HG02642 (cell line): Measurements from ENCODE around the gene ITLN2.
"Not testable (repeated sequence)": the region's sequence is repeated elsewhere in the genome, so short reads cannot be mapped to it uniquely, and the experiment has no call there.

Source experiments
- ATAC-seq: cut with Tn5 transposase; IDR thresholded peaks from one replicate; pipeline ENCODE4 v1.9.1; 2021; ENCODE audit warnings: mild to moderate bottlenecking; ENCODE audit not compliant: unreplicated experiment, poor library complexity

ITLN2 gene

DNA sequence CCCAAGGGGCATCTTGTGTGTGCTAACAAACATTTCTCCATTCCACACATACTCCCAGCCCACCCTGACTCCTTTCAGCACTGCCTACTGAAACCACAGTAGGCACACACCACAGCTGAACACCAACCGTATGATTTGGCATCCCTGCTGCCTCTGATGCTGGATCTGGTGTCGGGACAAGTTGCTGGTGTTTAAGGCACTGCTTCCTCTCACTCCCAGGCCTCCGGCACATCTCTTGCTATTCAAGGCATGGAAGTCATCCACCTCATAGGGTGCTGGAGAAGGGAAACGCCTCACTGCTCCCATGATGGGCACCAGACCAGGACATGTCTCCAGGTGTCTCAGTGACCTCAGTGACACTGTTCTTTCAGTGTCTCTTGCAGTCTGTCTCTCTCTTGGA, 2.4 kb upstream of the ITLN2 start:
- ATAC-seq, result no peak

DNA sequence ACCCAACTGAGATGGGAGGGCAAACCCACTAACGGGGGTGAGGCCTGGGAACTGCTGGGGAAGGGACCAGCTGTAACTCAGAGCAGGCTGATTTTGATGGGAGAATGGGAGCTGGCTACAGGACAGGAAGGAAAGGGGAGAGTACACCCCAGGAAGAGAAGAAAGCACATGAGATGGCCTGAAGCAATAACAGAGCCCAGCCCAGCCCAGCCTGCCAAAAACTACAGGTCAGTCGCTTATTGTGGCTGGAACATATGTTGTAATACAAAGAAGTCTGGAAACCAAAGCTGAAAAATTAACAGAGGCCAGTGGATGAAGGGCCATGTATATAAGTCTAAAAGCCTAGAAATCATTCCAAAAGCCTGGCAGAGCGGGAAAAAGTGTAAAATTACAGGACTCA, 1.6 kb downstream of the ITLN2 start:
- no peak for ATAC-seq

DNA sequence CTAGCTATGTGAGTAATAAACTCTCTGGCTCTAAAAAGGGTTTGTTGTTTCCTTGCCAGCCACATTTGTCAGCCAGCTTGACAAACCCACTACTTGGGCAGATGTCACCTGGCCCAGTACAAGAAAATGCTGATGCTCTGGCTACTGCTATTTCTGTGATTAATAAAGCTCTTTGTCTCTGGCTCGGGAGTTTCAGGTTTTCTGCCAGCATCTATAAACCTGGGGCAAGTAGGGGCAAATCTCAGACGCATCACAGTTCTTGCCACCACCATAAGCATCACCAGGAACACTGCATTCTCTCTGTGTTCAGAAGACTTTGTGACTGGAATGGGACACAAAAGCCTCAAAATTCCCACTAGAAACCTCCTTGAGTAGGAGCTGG, 2.5 kb downstream of the ITLN2 start:
- ATAC-seq, result no peak

DNA sequence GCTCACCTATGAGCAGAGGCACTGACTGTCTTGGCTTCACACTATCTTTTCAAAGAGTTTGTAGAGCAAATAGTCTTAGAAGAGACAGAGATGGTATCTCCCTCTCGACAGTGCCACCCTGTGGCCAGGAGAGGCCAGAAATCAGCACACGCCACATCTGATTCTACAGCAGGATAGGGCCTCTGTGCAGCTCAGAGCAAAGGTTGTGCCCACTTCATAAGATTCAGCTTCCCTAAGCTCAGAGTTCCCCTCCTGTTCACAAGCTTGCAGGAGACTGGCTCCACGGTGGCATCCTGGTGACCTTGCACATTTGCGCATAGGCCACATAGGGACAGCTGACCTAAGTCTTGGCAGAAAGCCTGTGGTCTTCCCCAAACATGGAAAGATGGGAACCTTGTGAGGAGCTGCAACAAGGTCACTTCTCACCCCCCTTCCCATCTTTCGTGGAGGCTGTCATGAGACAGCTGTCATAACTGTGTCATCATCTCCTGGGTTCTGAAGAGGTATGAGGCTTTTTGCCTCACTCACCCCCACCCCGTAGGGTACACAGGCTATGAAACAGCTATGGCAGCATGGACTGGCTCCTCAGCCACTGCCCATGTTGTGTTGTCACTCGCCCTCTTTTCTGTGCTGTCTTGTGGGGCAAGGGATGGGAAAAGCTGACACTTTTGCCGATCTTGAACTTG, 3.0 kb downstream of the ITLN2 start:
- ATAC-seq, result peak; percentile 57

DNA sequence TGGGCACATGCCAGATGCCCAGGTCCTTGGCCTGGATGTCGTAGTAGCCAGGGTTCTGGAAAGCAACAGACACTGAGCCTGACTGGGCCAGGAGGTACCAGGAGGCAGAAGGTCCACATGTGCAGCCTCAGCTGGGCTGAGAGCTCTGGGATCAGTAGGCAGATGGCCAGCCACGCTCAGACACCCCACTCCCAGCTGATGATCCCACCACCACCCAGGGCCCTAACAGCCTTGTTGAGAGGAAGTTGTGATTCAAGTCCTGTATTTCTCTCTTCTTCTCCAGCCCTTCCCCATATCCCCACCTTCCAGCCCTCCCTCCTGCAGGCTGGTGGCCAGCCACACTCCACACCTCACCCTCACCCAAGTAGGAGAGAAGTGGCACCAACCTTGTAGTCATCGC, 4.0 kb downstream of the ITLN2 start:
- ATAC-seq, result no peak

DNA sequence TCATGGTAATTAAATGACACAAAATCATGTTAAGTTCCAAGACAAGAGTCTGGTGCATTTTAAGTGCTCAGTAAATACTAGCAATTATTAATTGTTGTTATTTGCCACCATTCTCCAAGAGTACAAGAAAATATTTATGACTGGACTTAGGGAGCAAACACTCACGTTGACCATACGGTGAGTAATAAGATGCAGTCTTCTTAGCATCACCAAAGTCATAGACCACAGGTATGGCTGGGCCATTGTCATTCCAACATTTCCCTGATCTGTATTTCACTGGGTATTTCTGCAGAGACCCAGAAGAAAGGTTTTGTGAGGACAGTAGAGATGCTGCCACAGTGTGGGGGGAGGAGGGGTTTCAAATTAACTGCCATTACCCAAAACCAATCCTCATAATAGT, 4.7 kb downstream of the ITLN2 start:
- ATAC-seq, result no peak

DNA sequence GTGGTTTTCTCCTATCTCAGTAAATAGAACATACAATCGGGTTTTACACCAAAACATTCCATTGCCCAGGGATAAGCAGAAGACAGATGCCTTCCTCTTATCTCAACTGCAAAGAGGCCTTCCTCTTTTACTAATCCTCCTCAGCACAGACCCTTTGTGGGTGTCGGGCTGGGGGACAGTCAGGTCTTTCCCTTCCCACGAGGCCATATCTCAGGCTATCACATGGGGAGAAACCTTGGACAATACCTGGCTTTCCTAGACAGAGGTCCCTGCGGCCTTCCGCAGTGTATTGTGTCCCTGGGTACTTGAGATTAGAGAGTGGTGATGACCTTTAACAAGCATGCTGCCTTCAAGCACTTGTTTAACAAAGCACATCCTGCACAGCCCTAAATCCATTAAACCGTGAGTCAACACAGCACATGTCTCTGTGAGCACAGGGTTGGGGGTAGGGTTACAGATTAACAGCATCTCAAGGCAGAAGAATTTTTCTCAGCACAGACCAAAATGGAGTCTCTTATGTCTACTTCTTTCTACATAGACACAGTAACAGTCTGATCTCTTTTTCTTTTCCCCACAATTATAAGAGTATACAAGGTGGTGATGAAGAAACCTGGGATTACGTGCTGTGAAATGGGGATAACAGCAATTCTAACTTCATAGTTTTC, 5.3 kb downstream of the ITLN2 start:
- ATAC-seq, result not testable (repeated sequence)

DNA sequence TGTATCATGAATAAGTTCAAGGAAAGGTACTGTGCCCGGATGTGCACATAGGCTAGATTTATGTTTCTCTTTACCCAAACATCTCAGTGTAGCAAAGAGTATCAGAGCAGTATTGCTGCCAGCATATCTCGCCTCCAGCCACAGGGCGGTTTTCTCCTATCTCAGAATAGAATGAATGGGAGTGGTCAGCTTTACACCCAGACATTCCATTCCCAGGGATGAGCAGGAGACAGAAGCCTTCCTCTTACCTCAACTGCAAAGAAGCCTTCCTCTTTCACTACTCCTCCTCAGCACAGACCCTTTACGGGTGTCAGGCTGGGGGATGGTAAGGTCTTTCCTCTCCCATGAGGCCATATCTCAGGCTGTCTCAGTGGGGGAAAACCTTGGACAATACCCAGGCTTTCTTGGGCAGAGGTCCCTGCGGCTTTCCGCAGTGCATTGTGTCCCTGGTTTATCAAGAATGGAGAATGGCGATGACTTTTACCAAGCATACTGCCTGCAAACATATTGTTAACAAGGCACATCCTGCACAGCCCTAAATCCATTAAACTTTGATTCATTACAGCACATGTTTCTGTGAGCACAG, 7.3 kb downstream of the ITLN2 start:
- ATAC-seq, result not testable (repeated sequence)

DNA sequence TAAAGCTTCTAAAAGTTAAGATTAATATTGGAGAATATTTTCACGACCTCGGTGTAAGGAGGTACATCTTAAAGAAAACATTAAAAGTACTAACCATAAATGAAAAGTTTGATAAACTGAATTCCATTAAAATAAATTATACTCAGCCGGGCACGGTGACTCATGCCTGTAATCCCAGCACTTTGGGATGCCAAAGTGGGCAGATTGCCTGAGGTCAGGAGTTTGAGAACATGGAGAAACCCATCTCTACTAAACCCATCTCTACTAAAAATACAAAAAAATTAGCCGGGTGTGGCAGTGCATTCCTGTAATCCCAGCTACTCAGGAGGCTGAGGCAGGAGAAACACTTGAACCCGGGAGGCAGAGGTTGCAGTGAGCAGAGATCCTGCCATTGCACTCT, 8.7 kb downstream of the ITLN2 start:
- ATAC-seq, result not testable (repeated sequence)

DNA sequence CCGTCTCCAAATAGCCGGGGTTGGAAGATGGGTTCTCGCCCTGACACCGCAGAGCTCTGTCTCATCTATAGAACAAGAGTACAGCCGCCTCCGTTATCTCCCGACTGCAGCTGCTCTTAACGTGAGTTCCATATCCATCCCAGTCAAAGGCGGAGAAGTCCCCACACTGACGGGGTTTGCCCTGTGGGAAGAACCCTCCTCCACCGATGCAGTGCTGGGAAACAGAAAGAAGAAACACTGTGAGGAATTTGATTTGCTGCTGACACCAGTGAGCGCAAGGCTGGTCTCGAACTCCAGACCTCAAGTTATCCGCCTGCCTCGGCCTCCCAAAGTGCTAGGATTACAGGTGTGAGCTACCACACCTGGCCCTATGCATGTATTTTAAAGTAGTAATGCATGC, 9.5 kb downstream of the ITLN2 start:
- no peak for ATAC-seq

DNA sequence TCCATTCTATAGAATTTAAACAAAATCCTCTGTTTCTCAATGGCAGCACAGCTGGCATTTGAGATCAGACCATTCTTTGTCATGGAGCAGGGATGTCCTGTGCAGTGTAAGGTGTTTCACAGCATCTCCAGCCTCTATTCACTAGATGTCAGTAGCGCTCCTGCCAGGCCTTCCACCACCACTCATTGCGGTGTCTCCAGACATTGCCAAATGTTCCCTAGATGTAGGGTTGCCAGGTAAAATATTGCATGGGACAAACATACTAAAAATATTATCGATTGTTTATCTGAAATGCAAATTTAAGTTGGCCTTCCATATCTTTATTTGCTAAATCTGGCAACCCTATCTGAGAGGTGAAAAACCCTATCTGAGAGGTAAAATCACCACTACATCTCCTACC, 11.7 kb downstream of the ITLN2 start:
- no peak for ATAC-seq

DNA sequence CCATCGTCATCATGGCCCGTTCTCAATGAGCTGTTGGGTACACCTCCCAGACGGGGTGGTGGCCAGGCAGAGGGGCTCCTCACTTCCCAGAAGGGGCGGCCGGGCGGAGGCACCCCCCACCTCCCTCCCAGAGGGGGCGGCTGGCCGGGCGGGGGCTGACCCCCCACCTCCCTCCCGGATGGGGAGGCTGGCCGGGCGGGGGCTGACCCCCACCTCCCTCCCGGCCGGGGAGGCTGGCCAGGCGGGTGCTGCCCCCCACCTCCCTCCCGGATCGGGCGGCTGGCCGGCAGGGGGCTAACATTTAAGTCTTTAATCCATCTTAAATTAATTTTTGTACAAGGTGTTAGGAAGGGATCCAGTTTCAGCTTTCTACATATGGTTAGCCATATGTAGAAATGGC, 17.9 kb downstream of the ITLN2 start:
- ATAC-seq, result not testable (repeated sequence)

DNA sequence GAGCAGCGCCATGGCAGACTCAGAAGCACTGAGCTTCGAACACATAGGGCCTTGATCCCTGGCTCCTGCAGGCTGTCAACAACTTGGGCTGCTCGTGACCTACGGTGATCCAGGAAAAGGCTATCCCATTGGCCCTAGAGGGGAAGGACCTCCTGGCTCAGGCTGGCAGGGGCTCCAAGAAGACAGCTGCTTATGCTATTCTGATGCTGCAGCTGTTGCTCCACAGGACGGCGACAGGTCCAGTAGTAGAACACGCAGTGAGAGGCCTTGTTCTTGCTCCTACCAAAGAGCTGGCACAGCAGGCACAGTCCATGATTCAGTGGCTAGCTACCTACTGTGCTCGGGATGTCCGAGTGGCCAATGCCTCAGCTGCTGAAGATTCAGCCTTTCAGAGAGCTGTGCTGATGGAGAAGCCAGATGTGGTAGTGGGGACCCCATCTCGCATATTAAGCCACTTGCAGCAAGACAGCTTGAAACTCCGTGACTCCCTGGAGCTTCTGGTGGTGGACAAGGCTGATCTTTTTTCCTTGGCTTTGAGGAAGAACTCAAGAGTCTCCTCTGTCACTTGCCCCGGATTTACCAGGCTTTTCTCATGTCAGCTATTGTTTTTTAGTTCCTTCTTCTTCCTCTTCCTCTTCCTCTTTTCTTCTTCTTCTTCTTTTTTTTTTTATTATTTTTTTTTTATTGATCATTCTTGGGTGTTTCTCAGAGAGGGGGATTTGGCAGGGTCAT, 18.9 kb downstream of the ITLN2 start:
- ATAC-seq, result no peak

DNA sequence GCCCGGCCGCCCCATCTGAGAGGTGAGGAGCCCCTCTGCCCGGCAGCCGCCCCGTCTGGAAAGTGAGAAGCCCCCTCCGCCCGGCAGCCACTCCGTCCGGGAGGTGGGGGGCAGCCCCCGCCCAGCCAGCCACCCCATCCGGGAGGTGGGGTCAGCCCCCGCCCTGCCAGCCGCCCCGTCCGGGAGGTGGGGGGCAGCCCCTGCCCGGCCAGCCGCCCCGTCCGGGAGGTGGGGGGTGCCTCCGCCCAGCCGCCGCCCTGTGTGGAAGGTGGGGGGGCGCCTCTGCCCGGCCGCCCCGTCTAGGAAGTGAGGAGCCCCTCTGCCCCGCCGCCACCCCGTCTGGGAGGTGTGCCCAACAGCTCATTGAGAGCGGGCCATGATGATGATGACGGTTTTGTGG, 21.3 kb downstream of the ITLN2 start:
- ATAC-seq, result not testable (repeated sequence)

DNA sequence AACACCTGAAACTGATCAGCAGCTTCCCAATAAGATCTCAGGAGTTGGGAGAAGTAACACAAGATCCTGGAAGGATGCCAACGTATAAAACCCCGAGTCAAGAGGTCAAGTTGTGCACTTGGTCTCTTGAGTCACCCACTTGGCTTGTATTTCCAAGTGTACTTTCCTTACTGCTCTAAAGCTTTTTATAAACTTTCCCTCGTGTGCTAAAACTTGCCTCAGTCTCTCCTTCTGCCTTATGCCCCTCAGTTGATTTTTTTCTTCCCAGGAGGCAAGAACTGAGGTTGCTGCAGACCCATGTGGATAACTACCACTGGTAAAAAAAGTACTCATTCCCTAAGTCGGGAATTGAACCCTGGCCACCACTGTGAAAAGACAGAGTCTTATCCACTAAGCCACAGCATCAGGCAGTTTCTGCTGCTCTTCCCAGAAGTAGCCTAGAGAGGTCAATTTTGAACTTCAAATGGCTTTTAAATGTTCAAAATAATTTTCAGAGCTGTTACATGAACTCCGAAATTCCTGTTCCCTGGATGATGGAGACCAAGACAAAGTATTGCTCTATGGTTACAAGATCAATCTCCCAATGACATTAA, 28.9 kb downstream of the ITLN2 start:
- no peak for ATAC-seq

DNA sequence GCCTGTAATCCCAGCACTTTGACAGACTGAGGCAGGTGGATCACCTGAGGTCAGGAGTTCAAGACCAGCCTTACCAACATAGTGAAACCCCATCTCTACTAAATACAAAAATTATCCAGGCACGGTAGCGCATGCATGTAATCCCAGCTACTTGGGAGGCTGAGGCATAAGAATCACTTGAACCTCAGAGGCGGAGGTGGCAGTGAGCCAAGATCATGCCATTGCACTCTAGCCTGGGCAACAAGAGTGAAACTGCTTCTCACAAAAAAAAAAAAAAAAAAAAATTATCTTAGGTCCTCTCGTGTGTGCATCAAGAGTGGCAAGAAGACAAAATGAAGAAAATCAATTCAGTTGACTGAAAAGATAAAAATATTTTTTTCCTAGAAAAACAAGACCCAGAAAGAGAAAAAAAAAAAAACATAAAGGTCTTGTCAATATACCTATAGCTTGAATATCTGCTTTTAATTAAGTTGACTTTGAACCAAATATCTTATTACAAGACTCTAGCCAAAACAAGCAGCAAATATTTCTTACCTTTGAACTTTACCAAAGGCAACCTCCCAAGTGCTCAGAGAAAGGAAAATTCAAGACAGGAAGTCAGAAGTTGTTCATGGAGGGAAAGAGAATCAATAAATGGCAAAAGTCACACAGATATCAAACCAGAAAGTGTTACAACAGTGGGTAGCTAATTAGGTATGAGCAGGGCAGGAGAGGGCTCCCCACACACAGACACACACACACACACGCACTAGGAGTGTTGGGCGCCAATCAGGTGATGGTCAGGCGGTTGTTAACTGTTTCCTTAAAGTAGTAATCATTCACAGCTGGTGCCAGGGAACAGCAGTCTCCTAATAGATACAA, 29.6 kb downstream of the ITLN2 start:
- no peak for ATAC-seq

DNA sequence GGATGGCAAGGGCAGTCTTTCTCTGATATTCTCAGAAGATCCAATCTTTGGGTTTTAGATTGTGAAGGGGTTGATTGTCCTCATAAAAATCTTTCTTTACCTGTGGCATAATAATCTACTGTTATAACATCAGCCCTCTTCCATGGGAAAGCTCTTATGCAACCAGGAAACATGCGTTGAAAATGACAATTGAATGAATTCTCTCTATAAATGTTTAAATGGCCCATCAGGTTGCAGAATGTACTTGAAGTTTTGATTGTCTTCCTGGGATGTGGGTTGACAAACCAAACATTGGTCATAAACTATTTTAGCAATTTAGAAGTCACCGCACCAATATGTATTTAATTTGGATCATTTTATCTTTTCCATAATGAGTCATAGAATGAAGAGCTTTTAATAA, 37.9 kb downstream of the ITLN2 start:
- no peak for ATAC-seq

DNA sequence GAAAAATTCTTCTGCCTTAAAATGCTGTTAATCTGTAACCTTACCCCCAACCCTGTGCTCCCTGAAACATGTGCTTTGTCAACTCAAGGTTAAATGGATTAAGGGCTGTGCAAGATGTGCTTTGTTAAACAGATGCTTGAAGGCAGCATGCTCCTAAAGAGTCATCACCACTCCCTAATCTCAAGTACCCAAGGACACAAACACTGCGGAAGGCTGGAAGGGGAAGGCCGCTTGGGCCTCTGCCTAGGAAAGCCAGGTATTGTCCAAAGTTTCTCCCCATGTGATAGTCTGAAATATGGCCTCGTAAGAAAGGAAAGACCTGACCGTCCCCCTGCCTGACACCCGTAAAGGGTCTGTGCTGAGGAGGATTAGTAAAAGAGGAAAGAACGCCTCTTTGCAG, 41.4 kb downstream of the ITLN2 start:
- not testable (repeated sequence) for ATAC-seq

DNA sequence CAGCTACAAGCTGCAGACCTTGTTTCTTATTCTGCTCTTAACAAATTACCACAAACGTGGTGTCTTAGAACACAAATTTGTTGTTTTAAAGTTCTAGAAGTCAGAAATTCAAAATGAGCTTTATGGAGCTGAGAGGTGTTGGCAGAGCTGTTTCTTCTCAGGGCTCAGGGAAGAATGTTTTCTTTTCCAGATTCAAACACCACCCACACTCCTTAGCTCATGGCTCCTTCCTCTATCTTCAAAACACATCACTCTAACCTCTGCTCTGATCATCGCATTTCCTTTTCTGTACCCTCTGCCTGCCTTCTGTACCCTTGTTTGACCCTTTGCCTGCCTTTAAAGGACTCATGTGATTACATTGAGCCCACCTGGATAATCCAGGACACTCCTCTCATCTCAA, 42.7 kb downstream of the ITLN2 start:
- ATAC-seq, result no peak

DNA sequence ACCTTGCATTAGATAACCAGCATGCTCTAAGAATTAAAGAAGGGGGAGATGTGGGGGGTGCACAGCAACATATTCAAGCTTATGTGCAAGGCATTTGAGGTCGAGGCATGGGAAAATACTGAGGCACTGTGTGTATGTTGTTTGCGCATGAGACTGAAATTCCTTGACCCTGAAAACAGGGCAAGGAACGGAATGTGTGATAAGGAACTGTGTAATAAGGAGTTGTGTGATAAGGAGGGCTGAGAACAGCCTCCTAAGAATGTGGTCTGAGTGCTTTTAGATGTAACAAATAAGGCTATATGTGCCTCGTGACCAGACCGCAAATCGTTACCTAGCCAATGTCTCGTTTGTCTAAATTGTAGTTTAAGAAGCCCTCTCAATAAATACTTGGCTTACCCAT, 43.2 kb downstream of the ITLN2 start:
- ATAC-seq, result no peak
